GM23338 (cell line): ENCODE results near the gene NGEF.

Source experiments
- POLR2AphosphoS5 ChIP-seq: IDR thresholded peaks from 2 replicates; pipeline ENCODE4 v1.6.1; 2016; ENCODE audit warnings: antibody characterized with exemption, low read depth
- TF ChIP-seq, protein P1 (sequence below), 2 experiments: fragments of 200-600 bp in 1 of 2; sonication (generic) in 1 of 2; conservative IDR thresholded peaks; 2 replicates each; pipeline versions ENCODE4 v1.5.1 to v1.6.1; 2016 to 2017; ENCODE audit warnings: antibody characterized with exemption in 2 of 2, low read depth in 2 of 2, mild to moderate bottlenecking in 2 of 2, moderate library complexity in 1 of 2

GRCh38 chr2:233061591-233062450, 48.8 kb upstream of the NGEF start:
- TF ChIP-seq, protein P1, sequence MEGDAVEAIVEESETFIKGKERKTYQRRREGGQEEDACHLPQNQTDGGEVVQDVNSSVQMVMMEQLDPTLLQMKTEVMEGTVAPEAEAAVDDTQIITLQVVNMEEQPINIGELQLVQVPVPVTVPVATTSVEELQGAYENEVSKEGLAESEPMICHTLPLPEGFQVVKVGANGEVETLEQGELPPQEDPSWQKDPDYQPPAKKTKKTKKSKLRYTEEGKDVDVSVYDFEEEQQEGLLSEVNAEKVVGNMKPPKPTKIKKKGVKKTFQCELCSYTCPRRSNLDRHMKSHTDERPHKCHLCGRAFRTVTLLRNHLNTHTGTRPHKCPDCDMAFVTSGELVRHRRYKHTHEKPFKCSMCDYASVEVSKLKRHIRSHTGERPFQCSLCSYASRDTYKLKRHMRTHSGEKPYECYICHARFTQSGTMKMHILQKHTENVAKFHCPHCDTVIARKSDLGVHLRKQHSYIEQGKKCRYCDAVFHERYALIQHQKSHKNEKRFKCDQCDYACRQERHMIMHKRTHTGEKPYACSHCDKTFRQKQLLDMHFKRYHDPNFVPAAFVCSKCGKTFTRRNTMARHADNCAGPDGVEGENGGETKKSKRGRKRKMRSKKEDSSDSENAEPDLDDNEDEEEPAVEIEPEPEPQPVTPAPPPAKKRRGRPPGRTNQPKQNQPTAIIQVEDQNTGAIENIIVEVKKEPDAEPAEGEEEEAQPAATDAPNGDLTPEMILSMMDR (conservative IDR thresholded peaks at IDR 0.05; ENCODE audit: low read depth in 2 of 2) = peak in 1 of 2 experiments; percentile 18; a peak in 2 of 4 replicates
- TF ChIP-seq POLR2AphosphoS5 = no peak
